ENCODE results near the gene BEND6. TPM values are rescaled to one million over a fixed set of nuclear protein-coding genes. Genes with fewer than 3 reads are reported as not detected.

The BEND6 gene
- total and polyA plus RNA-seq, 2 of the 8 experiments (the other 6 are each of a cell fraction or from before 2014, with no cell fraction given): 0.71 to 2.1 TPM

DNA sequence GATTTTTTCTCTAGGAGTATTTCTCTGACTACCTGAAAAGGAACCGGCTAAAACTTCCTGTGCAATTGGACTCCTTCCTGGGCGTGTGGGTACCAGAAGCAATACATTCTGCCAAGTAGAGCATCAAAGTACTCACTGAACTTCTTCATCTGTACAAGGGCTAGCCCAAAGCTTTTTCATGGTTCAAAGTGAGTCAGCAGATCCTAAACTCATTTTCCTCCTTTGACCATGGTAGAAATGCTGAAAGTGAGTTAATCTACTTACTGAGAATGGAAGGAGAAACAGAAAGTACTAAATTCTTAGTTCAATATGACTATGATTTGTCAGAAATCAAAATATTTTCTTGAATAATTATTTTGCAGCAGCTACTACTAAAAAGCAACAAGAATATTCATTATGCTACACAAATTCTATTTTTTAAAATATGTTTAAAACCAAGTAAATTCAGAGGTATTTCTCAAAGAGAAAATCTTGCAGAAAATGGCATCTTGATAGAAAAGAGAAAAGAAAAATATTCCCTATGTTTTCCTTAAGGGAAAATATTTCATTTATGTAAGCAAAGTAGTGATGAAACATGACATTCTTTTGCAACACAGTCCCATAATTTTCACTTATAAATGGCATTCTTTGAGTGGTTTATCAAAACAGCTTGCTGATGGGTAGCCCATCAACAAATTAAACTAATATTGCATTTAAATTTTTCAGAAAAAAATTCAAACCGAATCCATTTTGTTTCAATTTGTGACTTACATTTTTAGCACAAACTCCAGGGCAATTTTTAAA, 3.7 kb upstream of the BEND6 start (continued):
- TF ChIP-seq SIN3A (conservative IDR thresholded peaks at IDR 0.05 in 1 of 2, IDR thresholded peaks at IDR 0.05 in 1 of 2; ENCODE audit: low read depth in 1 of 2, low read length in 2 of 2) (no peak), TAF1 (IDR thresholded peaks at IDR 0.05; ENCODE audit: low read depth, low read length) (no peak), BACH1 (IDR thresholded peaks at IDR 0.05; ENCODE audit: low read length) (no peak)
